Stomach smooth muscle (tissue), 2 donors: ENCODE results near the gene PLA2G4A.
A peak's percentile ranks its signal among the peaks of the same experiment; 100 is the strongest.

Experiments used
- H3K27ac ChIP-seq: one replicate; pipeline ENCODE4 v1.7.0; 2013; ENCODE audit warnings: mild to moderate bottlenecking, low read length, inconsistent platforms
- H3K27me3 ChIP-seq, 2 donors: one replicate each; pipeline ENCODE4 v1.7.0; 2013; ENCODE audit warnings: low read length in 2 of 2; ENCODE audit not compliant: insufficient read depth in 2 of 2, control insufficient read depth in 1 of 2
- H3K36me3 ChIP-seq, 2 donors: one replicate each; pipeline ENCODE4 v1.7.0; 2013; ENCODE audit warnings: low read length in 2 of 2; ENCODE audit not compliant: control insufficient read depth in 2 of 2, insufficient read depth in 2 of 2
- H3K4me1 ChIP-seq: one replicate; pipeline ENCODE4 v1.7.0; 2013; ENCODE audit warnings: low read length; ENCODE audit not compliant: control insufficient read depth, insufficient read depth
- H3K4me3 ChIP-seq, 2 donors: one replicate each; pipeline ENCODE4 v1.7.0; 2013; ENCODE audit warnings: low read length in 2 of 2
- H3K9ac ChIP-seq, 2 donors: one replicate each; pipeline ENCODE4 v1.7.0; 2013; ENCODE audit warnings: low read length in 2 of 2, mild to moderate bottlenecking in 1 of 2
- H3K9me3 ChIP-seq, 2 donors: one replicate each; pipeline ENCODE4 v1.7.0; 2013; ENCODE audit warnings: low read length in 2 of 2; ENCODE audit not compliant: control insufficient read depth in 2 of 2
- donor health status: healthy.
- donor health status: Pancreatic carcinoma.

PLA2G4A gene

DNA sequence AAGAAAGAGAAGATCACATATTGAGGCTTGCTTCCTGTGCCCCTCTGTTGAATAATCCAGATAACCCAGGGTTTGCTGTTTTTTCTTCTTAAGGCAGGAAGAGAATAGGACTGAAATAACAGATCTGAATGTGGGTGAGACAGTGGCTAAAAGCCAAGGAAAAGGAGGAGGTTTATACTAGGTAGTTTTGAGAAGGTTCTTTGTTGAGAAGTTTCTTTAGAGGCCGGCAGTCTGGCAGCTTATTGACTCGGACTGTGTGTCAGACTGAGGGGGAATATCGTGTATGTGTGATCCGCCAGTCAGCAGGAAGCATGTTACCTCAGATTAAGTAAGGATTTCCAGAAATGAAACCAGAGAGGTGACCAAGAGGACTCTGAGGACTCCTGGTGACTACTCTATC lies 119.8 kb downstream of the PLA2G4A start:
- Histone ChIP-seq H3K27me3 (no peaks in the 10 kb centered on the region), H3K4me1 (no peaks in the 10 kb centered on the region), H3K9ac (no peak overlapping the region), H3K27ac (no peak overlapping the region), H3K9me3 (no peaks in the 10 kb centered on the region), H3K4me3 (no peak overlapping the region), H3K36me3 (peaks cover 0 to 2% of the 10 kb centered on the region in 2 donors)

DNA sequence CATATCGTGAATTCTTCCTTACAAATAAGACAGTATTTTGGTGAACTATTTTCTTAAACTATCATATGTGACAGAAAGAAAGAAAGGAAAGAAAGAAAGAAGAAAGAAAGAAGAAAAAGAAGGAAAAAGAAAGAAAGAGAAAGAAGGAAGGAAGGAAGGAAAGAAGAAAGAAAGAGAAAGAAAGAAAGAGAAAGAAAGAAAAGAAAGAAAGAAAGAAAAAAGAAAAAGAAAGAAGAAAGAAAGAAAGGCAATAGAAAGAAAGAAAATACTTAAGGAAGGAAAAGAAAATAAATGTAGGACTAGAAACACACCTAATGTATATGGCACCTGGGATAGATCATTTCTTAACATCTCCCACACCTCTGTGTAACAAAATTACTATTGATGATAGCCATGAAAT lies 120.4 kb downstream of the PLA2G4A start:
- Histone ChIP-seq H3K4me3 (no peak overlapping the region), H3K36me3 (peaks cover 0 to 2% of the 10 kb centered on the region in 2 donors), H3K4me1 (no peaks in the 10 kb centered on the region), H3K27me3 (no peaks in the 10 kb centered on the region), H3K27ac (no peak overlapping the region), H3K9ac (no peak overlapping the region), H3K9me3 (no peaks in the 10 kb centered on the region)

DNA sequence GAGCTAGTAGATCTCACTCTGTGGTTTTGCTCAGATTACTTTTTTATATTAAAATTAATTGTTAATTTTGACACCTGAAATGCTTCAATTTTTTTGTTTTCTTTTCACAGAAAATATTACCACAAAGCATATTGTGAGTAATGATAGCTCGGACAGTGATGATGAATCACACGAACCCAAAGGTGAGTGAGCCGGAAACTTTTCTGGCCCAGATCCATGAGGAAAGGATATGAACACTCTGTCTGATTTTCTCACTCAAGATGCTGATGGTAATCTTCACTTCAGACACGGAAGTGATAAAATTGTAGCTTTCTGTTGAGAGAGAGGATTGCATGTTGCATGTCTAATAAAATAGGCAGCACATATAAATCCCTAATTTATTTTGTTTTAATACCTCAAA lies 121.8 kb downstream of the PLA2G4A start:
- Histone ChIP-seq H3K4me3 (no peak overlapping the region), H3K9ac (no peak overlapping the region), H3K27me3 (no peaks in the 10 kb centered on the region), H3K9me3 (no peaks in the 10 kb centered on the region), H3K27ac (no peak overlapping the region), H3K4me1 (no peaks in the 10 kb centered on the region), H3K36me3 (peaks cover 0 to 2% of the 10 kb centered on the region in 2 donors)

DNA sequence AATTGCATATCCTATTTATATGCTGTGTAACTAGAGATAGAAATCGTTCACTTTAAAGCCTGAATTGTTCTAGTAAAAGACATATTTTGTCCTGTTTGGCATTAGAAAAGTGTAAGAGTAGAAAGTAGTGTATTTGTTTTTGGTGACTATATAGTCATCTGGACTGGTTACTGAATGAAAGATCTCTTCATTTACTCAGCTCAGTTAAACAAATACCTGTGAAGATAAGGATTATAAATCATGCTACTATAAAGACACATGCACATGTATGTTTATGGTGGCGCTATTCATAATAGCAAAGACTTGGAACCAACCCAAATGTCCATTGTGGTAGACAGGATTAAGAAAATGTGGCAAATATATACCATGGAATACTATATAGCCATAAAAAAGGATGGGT lies 125.1 kb downstream of the PLA2G4A start:
- Histone ChIP-seq H3K27ac (no peak overlapping the region), H3K36me3 (peaks cover 5 to 6% of the 10 kb centered on the region in 2 donors), H3K4me3 (no peak overlapping the region), H3K4me1 (no peaks in the 10 kb centered on the region), H3K27me3 (no peaks in the 10 kb centered on the region), H3K9me3 (no peaks in the 10 kb centered on the region), H3K9ac (no peak overlapping the region)

DNA sequence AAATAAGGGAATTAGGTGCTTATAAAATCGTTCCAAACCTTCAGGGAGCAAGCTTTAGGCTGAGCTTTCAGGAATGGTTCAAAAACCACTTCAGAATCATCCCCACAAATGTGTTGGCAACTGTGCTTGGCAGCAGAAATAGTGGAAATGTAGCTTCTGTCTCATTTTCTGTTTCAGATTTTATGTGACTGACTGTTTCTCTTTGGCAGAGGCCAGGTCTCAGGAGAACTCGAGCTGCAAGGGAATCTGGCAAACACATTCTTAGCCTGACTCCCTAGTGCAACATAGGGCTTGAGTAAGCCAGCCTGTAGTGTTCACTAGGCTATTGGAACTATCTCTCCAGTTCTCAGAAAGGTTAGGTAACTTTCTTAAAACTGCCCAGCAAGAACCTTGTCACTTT lies 128.6 kb downstream of the PLA2G4A start:
- Histone ChIP-seq H3K27me3 (no peaks in the 10 kb centered on the region), H3K27ac (no peak overlapping the region), H3K36me3 (peaks cover 2 to 6% of the 10 kb centered on the region in 2 donors), H3K4me1 (no peaks in the 10 kb centered on the region), H3K4me3 (no peak overlapping the region), H3K9me3 (no peaks in the 10 kb centered on the region), H3K9ac (no peak overlapping the region)

DNA sequence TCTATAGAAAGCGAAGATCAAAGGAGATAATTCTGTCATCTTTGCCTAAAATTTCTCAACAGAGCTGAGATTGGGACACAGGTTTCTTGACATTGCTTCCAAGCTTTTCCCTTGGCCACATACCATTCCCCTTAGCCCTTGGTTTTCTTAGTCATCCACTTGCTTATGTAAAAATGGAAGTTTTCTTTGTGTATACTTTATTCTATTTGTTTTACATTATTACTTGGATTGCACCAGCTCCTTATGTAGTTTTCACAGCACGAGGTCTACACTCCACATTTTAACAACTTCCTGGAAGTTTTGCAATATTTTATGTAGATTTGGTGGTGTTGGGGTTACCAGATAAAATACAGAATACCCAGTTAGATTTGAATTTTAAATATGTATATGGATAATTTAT lies 129.8 kb downstream of the PLA2G4A start:
- Histone ChIP-seq H3K4me1 (no peaks in the 10 kb centered on the region), H3K27me3 (no peaks in the 10 kb centered on the region), H3K9ac (no peak overlapping the region), H3K9me3 (no peaks in the 10 kb centered on the region), H3K4me3 (no peak overlapping the region), H3K36me3 (peaks cover 2 to 6% of the 10 kb centered on the region in 2 donors), H3K27ac (no peak overlapping the region)

DNA sequence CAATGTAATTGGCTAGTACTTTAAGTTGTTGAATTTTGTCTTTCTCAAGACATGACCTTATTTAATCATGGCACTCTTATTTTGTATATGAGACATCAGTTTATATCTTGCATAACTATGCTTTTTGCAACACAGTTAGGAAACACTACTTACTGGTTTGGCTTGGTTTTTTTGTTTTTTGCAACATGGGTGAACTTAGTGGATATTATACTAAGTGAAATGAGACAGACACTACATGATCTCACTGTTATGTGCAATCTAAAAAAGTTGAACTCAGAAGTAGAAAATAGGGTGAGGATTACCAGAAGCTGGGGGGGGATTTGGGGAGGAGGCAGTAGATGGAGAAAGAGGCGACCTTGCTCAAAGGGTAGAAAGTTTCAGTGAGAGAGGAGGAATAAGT lies 132.1 kb downstream of the PLA2G4A start:
- no peak overlapping the region for H3K9ac ChIP-seq
- H3K4me1 ChIP-seq, result no peaks in the 10 kb centered on the region
- H3K27ac ChIP-seq, result no peak overlapping the region
- H3K36me3 ChIP-seq, result peaks cover 5 to 15% of the 10 kb centered on the region in 2 donors
- no peaks in the 10 kb centered on the region for H3K27me3 ChIP-seq
- H3K4me3 ChIP-seq, result no peak overlapping the region
- no peaks in the 10 kb centered on the region for H3K9me3 ChIP-seq

DNA sequence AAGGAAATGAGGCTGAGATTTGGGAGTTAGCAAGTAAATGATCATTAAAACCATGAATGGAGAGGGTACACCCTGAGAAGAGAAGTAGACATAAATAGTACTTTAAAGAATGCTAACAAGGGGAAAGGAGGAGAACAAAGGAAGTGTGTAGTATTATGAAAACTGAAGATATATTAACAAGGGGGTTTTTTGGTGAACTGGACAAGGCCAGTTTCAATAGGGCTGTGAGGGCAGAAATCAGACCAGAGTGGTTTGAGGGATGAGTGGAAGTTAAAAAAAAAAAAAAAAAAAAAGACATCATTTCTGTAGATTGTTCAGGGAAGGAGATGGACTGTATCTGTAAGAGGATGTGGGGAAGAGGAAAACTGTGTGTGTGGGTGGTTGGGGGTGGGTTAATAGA lies 137.1 kb downstream of the PLA2G4A start:
- H3K9me3 ChIP-seq, result no peaks in the 10 kb centered on the region
- H3K9ac ChIP-seq, result no peak overlapping the region
- no peaks in the 10 kb centered on the region for H3K4me1 ChIP-seq
- no peak overlapping the region for H3K4me3 ChIP-seq
- peaks cover 3 to 10% of the 10 kb centered on the region in 2 donors for H3K36me3 ChIP-seq
- no peaks in the 10 kb centered on the region for H3K27me3 ChIP-seq
- H3K27ac ChIP-seq, result no peak overlapping the region

DNA sequence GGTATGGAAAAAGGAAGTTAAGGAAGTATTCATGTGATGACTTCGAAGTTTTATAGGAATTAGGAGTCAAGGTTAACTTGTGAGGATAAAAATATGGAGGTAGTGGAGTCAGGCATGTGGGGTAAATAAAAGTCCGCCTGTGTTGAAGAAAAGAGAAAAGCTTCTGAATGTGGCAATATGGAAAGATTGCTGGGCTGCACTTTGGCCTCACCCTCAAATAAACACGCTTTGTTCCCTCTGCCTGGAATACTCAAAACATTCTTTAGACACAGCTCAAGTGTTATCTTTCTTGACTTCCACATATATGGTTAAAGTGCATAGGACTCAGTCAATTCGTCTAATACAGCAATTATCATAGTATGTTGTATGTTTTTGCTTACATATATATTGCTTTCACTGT lies 137.7 kb downstream of the PLA2G4A start:
- Histone ChIP-seq H3K9me3 (no peaks in the 10 kb centered on the region), H3K27me3 (no peaks in the 10 kb centered on the region), H3K4me3 (no peak overlapping the region), H3K36me3 (peaks cover 3 to 10% of the 10 kb centered on the region in 2 donors), H3K27ac (no peak overlapping the region), H3K9ac (no peak overlapping the region), H3K4me1 (no peaks in the 10 kb centered on the region)

DNA sequence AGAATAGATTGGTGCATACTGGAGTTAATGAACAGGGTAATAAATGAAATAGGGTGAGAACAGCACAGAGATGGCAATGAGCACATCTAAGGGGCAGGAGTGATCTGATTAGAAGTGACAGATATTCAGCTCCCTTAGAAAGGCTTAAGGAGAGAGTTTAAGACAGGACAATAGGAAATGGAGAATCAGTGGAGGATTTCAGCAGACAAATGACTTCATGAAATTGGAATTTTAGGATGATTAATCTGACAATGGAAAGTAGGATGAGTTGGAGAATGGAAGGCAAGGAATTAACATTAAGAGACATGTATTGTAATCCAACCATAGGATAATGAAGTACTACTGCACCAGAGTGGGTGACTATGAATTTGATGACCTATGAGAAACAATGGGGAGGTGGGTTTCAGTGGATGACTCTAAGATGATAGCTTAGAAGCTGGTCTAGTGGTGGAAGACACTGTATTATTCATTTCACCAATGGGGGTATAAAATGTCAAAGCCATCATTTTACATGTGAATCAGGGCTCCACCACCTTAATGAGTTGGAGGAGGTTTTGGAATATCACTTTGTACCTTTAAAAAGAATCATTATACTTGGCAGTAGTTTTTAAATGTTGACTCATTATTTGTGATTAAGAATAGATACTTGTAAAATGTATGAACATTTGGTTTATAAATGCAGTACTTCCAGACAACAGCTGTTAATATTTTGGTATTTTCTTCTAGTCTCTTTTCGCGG lies 139.1 kb downstream of the PLA2G4A start:
- H3K36me3 ChIP-seq, result peaks cover 3 to 10% of the 10 kb centered on the region in 2 donors
- H3K4me3 ChIP-seq, result no peak overlapping the region
- H3K4me1 ChIP-seq, result no peaks in the 10 kb centered on the region
- no peaks in the 10 kb centered on the region for H3K9me3 ChIP-seq
- H3K27me3 ChIP-seq, result no peaks in the 10 kb centered on the region
- no peak overlapping the region for H3K27ac ChIP-seq
- no peak overlapping the region for H3K9ac ChIP-seq

DNA sequence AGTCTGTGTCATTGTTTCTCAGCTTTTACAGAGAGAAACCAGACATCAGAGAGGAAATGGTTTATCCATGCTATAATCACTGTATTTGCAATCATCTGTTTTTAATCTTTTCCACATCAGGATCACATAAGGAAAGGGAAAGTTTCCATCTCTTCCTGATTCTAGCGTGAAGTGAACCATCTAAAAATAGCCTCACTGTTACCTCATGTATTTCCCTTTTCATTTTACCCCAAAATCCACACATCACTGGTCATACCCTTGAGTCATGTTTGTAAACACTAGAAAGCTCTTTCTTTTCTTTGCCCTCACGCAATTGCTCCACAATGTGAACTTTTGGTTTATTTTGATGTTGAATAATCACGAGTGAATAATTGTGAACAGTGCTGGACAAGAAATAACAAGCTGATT lies 146.0 kb downstream of the PLA2G4A start:
- H3K4me1 ChIP-seq, result peaks cover 2% of the 10 kb centered on the region
- H3K4me3 ChIP-seq, result peak overlapping the region; percentile 0 to 22
- no peaks in the 10 kb centered on the region for H3K36me3 ChIP-seq
- no peak overlapping the region for H3K27ac ChIP-seq
- no peaks in the 10 kb centered on the region for H3K9me3 ChIP-seq
- H3K27me3 ChIP-seq, result no peaks in the 10 kb centered on the region
- peak overlapping the region in 1 of 2 donors; percentile 19 for H3K9ac ChIP-seq
